Astrocyte of the hippocampus (primary cell): Measurements from ENCODE around the gene KATNBL1.
"Not testable (repeated sequence)": the region's sequence is repeated elsewhere in the genome, so short reads cannot be mapped to it uniquely, and the experiment has no call there.

Experiments
- DNase-seq: peaks from one replicate; pipeline ENCODE4 v3.0.0; 2011; ENCODE audit warnings: low read depth, low spot score

KATNBL1 gene

DNA sequence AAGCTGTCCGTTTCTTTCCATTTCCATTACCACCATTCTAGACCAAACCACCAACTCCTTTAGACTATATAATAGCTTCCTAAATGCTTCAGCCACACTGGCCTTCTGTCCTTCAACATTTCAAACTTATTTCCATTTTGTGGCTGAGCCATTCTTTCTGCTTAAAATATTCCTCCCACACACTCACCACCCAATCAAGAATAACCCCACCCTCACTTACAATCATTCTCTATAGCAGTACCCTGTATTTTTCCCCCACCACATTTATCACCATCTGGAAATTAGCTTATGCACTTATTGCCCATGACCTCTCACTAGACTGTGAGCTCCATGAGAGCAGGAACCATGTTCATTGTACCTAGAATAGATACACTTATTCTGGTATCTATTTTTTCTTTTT, 6.6 kb downstream of the KATNBL1 start:
- no peak for DNase-seq

DNA sequence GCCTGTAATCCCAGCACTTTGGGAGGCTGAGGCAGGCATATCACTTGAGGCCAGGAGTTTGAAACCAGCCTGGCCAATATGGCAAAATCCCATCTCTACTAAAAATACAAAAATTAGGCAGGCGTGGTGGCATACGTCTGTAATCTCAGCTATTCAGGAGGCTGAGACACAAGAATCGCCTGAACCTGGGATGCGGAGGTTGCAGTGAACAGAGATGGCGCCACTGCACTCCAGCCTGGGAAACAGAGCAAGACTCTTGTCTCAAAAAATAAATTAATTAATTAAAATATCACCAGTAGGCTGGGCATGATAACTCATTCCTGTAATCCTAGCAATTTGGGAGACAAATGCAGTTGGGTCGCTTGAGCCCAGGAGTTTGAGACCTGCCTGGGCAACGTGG, 16.6 kb downstream of the KATNBL1 start:
- not testable (repeated sequence) for DNase-seq

DNA sequence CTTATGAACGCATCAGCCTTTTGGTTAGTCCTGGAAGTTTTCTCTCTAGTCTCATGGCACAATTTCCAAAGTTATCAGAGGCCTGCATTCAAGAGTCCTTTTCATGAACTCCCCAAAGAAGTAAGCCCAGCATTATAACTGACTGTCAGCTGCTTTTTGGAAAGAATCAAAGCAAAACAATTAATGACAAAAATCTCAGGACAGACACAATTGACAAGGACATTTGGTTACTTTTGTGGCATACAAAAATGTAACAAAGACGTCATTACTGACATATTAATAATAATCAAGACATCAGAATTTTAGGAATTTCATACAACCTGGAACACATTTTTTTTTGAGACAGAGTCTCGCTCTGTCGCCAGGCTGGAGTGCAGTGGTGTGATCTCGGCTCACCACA, 21.2 kb downstream of the KATNBL1 start:
- peak; percentile 14 for DNase-seq

DNA sequence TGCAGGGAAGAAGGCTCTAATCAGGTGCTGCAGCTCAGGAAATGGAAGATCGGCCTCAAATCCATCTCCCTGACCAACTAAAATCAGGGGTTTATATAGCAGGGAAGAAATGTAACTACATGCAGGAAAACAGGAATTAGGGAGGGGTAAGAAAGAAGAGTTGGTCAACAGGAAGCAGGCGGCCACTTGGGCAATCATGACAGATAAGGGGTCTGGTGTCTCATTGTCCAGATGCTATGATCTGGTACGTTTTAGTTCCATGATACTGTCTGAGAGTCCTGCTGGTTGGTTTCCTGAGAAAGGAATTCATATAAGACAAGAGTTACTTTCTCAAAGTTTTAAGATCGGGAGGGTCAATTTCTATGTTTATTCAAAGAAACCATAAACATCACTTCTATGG, 24.2 kb downstream of the KATNBL1 start:
- DNase-seq: no peak

DNA sequence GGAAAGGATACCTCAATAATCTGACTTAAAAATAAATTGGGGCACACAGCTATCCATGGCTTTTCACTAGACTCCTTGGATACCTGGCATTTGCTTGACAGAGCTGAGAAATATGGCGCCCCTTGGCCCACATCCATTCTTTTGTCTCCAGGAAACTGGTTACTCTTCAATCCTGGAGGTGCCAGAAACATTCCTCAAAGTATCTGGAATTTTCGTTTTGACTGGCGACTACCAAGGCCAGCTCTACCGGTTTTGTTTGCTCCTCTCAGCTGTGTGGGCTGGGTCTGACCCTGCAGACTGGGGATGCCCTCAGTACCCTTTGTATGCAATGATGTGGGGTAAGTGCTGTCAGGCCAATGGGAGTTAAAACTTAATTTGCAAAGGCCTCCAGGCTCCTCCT, 27.0 kb downstream of the KATNBL1 start:
- DNase-seq: peak; percentile 6

DNA sequence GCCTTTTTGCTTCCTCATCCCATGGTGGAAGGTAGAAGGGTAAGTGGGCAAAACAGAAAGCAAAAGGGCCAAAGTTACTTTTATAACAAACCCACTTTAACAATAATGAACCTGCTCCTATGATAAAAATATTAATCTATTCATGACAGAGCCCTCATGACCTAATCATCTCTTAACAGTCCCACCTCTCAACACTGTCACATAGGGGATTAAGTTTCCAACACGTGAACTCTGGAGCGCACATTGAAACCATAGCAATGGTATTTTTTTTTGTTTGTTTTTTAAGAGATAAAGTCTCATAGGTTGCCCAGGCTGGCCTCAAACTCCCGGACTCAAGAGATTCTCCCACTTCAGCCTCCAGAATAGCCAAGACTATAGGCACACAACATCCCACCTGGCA, 30.7 kb downstream of the KATNBL1 start:
- no peak for DNase-seq

DNA sequence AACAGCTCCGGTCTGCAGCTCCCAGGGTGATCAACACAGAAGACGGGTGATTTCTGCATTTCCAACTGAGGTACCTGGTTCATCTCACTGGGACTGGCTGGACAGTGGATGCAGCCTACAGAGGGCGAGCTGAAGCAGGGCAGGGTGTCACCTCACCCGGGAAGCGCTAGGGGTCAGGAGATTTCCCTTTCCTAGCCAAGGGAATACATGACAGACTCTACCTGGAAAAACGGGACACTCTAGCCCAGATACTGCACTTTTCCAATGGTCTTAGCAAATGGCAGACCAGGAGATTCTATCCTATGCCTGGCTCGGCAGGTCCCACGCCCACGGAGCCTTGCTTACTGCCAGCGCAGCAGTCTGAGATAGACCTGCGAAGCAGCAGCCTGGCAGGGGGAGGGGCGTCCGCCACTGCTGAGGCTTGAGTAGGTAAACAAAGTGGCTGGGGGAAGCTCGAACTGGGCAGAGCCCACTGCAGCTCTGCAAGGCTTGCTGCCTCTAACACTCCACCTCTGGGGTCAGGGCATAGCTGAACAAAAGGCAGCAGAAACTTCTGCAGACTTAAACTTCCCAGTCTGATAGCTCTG, 43.8 kb downstream of the KATNBL1 start:
- not testable (repeated sequence) for DNase-seq

DNA sequence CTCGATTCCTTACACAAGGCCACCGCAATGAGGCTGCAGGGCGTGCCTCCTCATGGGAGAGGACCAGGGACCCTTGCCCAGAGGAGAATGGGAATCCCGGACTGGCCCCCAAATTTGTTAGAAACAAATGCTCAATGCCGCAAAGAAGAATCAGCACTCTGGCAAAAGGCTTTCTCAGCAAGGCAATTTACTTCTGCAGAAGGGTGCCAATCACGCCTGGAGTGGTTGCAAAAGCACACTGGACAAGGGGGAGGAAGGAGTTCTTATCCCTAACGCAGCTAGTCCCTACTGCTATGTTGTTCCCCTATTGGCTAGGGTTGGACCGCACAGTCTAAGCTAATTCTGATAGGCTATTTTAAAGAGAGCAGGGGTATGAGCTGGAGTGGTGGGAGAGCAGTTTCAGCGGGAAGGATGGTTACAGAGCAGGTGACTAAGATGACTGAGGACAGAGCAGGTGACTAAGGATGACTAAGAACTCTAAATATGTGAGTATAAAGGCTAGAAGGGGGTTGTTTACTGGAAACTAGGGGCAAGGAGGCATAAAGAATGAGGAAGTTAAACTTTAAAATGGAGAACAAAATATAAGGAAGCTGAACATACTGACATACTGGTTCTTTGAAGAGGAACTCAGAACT, 48.5 kb downstream of the KATNBL1 start:
- no peak for DNase-seq

DNA sequence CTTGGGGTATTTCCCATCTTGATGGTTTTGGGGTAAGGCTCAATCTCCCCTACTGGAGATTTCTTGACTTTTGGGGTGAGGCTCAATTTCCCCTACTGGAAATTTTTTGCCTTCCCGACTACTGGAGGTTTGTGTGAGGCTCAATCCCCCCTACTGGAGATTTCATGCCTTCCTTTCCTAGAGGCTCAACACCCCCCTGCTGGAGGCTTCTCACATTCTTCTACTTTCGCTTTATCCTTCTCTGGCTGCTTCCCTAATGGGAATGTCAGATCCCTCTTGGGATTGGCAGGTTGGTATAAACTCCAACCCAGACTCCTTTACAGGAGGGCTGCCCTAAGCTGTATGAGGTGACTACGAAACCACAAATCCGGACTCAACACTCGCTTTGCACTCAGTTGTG, 49.2 kb downstream of the KATNBL1 start:
- no peak for DNase-seq

DNA sequence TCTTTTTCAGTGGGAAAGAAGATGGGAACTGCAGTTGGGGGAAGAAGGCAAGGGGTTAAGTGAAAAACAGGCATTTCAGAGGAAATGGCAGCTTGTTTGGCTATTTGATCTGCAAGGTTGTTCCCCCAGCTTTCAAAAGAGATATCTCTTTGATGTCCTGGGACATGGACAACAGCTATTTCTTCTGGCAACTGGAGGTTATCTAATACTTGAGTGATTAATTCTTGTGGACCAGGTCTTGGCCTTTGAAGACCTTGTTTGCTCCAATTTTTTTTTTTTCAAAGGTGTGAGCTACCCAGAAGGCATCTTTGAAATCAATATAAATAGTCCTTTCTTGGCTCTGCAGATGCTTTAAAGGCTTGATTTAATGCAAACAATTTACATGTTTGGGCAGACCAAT, 51.5 kb downstream of the KATNBL1 start:
- no peak for DNase-seq

DNA sequence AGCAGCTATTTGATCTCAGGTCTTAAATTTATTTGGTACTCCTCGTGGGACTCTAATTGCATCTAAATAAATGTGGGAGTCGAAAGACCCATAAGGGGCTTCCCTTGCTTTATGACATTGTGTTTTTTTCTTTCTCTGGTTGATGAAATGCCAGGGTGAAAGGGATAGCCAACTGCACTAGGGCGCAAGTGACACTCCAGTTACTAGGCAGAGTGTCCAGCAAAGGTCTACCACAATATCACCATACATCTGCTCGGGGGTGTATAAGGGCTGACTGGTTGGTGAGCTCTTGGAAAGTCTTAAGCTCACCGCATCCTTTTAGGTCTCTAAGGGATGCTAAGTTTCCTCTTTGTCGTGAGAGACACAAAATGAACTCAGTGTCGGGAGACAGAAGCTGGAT, 54.0 kb downstream of the KATNBL1 start:
- no peak for DNase-seq

DNA sequence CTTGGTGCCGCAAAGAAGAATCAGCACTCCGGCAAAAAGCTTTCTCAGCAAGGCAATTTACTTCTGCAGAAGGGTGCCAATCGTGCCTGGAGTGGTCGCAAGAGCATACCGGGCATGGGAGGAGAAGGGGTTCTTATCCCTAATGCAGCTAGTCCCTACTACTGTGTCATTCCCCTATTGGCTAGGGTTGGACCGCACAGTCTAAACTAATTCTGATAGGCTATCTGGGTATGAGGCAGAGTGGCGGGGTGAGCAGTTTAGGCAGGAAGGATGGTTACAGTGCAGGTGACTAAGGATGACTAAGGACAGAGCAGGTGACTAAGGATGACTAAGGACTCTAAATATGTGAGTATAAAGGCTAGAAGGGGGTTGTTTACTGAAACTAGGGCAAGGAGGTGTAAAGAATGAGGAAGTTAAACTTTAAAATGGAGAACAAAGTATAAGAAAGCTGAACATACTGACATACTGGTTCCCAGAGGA, 55.1 kb downstream of the KATNBL1 start:
- DNase-seq: no peak

DNA sequence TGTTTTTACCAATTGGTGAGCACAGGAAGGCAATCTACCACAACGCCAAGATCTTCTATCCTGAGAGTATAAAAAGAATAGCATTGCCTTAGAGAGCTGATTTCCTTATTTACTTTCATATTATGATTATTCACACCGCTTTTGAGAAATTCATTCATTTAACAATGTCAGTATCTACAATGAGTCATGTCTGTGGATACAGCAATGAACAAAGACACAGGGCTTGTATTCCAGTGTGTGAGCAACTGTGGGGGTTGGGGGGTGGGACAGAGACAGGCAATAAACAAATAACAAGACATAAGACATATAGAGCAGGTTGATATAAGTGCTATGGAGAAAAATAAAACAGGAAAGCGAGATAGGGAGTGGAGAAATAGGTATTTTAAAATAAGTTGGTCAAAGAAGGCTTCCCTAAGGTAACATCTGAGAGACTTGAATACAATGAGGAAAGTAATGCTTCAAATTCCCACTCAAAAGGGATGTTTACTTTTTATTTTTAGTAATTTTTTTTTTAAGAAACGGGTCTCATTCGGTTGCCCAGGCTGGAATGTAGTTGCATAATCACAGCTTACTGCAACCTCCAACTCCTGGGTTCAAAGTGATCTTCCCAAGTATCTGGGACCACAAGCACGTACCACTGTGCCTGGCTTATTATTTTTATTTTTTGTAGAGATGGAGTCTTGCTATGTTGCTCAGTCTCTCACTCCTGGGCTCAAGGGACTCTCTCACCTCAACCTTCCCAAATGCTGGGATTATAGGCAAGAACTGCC, 62.3 kb downstream of the KATNBL1 start:
- DNase-seq: peak; percentile 64

DNA sequence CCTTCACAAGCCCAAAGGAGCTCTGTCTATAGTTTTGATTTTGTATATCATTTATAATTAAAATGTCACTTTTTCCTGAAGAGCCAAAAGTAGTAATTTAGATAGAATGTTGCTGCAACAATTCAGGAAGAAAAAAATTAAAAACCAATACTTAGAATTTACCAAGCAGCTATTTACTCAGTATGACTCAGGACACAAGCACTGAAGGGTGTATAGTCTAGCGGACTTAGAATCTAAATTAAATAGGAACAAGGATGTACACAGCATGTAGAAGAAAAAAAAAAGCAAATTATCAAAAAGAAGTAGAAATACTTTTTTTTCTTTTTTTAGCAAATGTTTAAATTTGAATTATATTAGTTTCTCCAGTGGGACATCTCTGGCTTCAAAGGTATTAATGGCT, 76.4 kb downstream of the KATNBL1 start:
- no peak for DNase-seq

DNA sequence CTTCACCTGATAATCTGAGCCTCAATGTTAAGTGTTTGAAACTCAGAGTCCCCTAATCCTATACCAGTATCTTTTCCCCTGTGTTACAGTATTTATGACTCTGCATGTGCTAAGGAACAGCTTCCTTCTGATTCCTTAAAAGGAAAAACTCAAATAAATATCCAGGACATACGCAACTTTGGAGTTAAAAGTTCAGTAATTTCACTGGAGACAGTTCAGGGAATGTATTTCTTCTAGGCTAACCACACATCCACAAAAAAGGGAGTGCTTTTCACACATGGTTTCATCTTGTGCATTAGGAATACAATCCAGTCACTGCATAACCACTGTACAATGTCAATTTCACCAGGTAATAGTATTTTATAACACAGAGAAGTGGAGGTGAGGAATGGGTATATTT, 77.0 kb downstream of the KATNBL1 start:
- DNase-seq: peak; percentile 71

DNA sequence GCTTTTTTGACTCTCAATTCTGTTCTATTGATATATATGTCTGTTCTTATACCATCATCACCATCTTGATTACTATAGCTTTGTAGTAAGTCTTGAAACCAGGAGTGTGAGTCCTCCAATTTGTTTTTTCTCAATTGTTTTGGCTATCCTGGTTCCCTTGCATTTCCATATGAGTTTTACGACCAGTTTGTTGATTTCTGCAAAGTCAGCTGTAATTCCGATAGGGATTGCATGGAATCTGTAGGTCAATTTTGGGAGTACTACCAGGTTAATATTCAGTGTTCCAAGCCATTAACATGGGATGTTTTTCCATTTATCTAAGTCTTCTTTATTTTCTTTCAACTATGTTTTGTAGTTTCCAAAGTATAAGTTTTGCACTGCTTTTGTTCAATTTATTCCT, 81.0 kb downstream of the KATNBL1 start:
- no peak for DNase-seq

DNA sequence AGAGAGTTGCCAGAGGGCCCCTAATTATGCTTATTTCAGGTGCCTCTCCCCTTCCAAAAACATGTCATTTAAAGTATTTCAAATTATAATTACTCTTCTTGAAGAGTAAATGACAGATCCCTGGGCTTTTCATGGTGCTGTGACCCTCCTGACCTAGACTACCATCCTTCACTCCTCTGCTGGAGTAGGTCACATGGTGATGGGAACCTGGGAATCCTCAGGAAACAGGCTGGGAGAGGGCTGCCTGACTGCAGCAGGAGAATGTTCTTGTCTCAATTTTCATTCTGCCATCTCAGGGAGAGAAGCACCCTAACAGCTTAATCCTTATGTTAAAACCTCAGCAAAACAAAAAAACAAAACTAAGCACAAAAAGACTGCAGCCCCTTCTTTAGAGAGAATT, 83.4 kb downstream of the KATNBL1 start:
- DNase-seq: no peak

DNA sequence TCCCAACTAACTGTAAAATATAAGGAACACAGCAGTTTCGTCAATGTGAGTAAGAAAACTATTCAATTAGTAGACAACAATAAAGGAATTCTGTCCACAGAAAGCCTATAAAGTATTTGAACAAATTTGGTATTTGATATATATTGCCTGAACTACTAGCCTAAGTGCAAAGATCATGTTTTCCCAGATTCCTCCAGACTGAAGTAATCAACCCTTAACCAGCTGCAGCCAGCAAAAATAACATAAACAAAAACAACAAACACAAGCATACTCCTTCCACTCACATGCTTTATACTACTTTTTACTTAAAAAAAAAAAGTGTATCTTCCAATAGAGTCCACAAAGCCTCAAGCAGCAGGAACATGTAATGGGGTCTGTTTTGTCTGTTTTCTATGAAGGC, 84.0 kb downstream of the KATNBL1 start:
- no peak for DNase-seq

DNA sequence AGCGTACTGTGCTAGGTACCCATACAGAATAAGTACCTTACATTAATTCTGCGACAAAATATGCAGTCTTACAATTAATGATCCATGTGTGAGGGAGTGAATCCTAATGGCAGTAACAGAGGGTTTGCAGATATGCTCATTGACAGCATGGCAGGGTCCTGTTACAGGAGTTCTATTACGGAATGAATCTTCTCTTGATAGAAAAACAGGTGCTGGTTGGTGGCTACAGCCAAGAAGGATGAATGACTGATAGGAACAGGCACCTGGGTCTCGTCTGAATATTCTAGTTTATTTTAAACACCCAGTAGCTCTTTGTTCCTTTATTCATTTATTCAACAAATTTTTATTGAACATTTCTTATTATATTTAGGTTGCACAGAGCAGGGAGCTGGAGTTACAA, 85.2 kb downstream of the KATNBL1 start:
- DNase-seq: no peak

DNA sequence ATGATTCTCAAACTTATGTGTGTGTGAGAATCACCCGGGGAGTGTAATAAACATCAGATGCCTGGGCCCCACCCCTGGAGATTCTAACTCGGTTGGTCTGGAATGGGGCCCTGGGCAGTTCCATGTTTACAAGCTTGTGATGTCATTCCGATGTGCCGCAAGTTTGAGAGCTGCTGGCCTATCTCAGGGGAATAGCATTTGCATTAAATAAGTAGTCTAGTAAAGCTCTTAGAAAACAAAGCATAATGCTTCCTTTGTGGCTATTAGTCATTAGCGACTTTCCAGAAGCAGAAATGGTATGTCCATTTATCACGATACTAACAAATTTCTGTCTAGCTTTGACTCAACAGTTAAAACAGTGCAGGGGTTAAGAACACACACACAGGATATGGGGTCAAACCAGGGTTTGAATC, 87.1 kb downstream of the KATNBL1 start:
- peak; percentile 89 for DNase-seq

DNA sequence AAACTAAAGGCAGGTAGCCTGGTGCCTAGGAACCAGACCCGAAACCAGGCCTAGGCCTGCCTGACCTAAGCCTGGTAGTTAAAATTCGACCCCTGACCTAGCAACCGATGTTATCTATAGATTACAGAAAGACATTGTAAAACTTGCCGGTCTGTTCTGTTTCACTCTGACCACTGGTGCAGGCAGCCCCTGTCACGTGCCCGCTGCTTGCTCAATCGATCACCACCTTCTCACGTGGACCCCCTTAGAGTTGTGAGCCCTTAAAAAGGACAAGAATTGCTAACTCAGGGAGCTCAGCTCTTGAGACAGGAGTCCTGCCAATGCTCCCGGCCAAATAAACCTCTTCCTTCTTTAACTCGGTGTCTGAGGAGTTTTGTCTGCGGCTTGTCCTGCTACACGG, 88.1 kb downstream of the KATNBL1 start:
- not testable (repeated sequence) for DNase-seq

DNA sequence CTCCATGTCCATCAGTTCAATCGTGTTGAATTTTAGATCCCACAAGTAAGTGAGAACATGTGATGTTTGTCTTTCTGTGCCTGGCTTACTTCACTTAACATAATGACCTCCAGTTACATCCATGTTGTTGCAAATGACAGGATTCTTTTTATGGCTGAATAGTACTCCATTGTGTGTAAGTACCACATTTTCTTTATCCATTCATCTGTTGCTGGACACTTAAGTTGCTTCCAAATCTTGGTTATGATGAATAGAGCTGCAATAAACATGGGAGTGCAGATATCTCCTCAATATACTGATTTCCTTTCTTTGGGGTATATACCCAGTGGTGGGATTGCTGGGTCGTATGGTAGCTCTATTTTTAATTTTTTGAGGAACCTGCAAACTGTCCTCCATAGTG, 89.5 kb downstream of the KATNBL1 start:
- not testable (repeated sequence) for DNase-seq

DNA sequence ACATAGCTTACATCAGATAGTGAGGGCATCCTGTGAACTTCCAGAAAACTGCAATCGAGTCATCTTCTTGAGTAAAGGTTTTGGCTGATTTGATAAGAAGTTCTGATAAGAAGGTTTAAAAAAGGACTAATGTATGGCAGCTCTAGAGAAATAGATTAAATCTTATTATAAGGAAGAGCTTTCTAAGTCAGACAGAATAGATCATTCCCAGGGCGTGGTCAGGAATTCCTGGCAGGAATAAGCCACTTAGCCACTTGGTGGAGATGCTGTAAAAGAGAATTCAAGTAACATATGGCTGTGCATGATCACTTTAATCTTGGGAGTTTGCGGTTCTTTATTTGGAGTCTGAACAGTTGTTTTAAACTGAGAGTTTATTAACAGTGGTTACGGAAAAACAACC, 90.6 kb downstream of the KATNBL1 start:
- peak; percentile 7 for DNase-seq
